PFSK-1 (cell line): ENCODE results near the gene OTUB2.

Experiments used
- FOXP2 ChIP-seq: optimal IDR thresholded peaks from 2 replicates; pipeline ENCODE3; 2011; ENCODE audit warnings: borderline replicate concordance, control low read depth, inconsistent platforms; ENCODE audit not compliant: insufficient read depth; ENCODE audit errors: extremely low read length, extremely low read depth
- POLR2AphosphoS5 ChIP-seq: IDR thresholded peaks from 2 replicates; pipeline ENCODE4 v1.6.1; 2012; ENCODE audit warnings: low read depth, mild to moderate bottlenecking, control low read depth, low read length, moderate library complexity
- SIN3A ChIP-seq: IDR thresholded peaks from 2 replicates; pipeline ENCODE4 v1.6.1; 2012; ENCODE audit warnings: mild to moderate bottlenecking, low read length, moderate library complexity, borderline replicate concordance; ENCODE audit not compliant: insufficient read depth
- TAF1 ChIP-seq: IDR thresholded peaks from 2 replicates; pipeline ENCODE4 v1.6.1; 2012; ENCODE audit warnings: low read length, control low read depth, borderline replicate concordance; ENCODE audit not compliant: insufficient read depth
- TF ChIP-seq, protein P1 (sequence below), 2 experiments: IDR thresholded peaks; 2 replicates each; pipeline versions ENCODE4 v1.6.1 to v1.8.0; 2011 to 2012; ENCODE audit warnings: low read depth in 2 of 2, low read length in 2 of 2, control low read depth in 1 of 2, inconsistent platforms in 1 of 2, mild to moderate bottlenecking in 1 of 2, moderate library complexity in 1 of 2; ENCODE audit not compliant: insufficient read depth in 1 of 2

OTUB2 gene

DNA sequence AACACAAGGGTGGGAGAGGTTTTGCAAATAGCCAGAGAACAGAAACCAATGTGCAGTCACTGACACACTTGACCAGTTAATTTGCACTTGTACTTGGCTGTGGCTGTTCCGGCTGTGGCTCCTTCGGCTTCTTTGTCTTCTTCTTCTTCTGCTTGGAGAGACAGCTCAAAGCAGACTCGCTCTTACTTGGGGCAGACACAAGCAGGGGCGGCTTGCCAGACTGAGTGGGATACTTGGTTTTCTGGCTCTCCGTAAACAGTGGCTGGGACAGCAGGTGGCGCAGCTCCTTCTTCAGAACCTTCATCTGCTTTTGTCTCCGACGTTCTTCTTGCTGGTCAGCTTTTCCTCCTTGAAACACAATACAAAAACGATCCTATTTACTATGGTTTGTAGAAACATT is 25.0 kb downstream of the OTUB2 start:
- TF ChIP-seq SIN3A (no peak), POLR2AphosphoS5 (no peak), TAF1 (no peak), FOXP2 (no peak)
- TF ChIP-seq, protein P1, sequence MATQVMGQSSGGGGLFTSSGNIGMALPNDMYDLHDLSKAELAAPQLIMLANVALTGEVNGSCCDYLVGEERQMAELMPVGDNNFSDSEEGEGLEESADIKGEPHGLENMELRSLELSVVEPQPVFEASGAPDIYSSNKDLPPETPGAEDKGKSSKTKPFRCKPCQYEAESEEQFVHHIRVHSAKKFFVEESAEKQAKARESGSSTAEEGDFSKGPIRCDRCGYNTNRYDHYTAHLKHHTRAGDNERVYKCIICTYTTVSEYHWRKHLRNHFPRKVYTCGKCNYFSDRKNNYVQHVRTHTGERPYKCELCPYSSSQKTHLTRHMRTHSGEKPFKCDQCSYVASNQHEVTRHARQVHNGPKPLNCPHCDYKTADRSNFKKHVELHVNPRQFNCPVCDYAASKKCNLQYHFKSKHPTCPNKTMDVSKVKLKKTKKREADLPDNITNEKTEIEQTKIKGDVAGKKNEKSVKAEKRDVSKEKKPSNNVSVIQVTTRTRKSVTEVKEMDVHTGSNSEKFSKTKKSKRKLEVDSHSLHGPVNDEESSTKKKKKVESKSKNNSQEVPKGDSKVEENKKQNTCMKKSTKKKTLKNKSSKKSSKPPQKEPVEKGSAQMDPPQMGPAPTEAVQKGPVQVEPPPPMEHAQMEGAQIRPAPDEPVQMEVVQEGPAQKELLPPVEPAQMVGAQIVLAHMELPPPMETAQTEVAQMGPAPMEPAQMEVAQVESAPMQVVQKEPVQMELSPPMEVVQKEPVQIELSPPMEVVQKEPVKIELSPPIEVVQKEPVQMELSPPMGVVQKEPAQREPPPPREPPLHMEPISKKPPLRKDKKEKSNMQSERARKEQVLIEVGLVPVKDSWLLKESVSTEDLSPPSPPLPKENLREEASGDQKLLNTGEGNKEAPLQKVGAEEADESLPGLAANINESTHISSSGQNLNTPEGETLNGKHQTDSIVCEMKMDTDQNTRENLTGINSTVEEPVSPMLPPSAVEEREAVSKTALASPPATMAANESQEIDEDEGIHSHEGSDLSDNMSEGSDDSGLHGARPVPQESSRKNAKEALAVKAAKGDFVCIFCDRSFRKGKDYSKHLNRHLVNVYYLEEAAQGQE (IDR thresholded peaks at IDR 0.05; ENCODE audit: insufficient read depth in 1 of 2, low read depth in 2 of 2, low read length in 2 of 2) = no peak

DNA sequence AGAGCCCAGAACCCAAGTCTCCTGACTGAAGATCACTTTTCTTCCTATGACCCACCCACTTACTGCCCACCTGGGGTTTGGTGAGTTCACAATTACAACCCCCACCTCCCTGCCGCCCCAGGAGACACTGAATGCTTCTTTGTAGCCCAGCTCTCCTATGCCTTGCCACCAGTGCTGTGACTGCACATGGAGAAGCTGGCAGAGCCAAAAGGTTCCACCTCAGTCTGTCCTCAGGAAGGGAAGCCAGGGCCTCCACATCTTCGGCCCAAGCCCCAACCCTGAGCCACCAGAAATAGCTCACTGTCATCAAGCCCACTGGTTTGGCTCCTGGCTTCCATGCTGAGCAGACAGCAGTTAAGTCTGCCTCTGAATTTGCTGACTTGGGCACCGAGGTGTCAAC is 25.6 kb downstream of the OTUB2 start:
- TF ChIP-seq SIN3A = no peak
- TF ChIP-seq FOXP2 = no peak
- TF ChIP-seq, protein P1 (IDR thresholded peaks at IDR 0.05; ENCODE audit: insufficient read depth in 1 of 2, low read depth in 2 of 2, low read length in 2 of 2) = no peak
- no peak for TF ChIP-seq POLR2AphosphoS5
- no peak for TF ChIP-seq TAF1

DNA sequence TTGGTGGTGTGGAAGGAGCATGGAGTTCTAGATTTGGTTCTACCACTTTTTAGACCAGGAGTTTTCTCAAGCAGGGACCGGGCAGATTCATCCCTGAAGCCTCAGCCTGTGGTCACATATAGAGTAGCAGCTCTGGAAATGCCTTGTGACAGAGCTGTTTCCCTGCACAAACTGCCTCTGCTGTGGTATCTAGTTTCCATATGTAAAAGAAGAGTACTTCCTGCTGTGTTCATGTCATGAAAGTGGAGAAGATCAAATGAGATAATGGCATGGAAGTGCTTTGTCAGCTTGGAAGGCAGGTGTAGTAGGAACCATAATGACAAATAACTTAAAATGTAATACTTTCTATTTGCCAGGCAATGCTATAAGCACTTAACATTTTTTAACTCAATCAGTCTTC is 26.1 kb downstream of the OTUB2 start:
- TF ChIP-seq, protein P1 (IDR thresholded peaks at IDR 0.05; ENCODE audit: insufficient read depth in 1 of 2, low read depth in 2 of 2, low read length in 2 of 2) = no peak
- TF ChIP-seq SIN3A (no peak), FOXP2 (no peak), TAF1 (no peak), POLR2AphosphoS5 (no peak)

DNA sequence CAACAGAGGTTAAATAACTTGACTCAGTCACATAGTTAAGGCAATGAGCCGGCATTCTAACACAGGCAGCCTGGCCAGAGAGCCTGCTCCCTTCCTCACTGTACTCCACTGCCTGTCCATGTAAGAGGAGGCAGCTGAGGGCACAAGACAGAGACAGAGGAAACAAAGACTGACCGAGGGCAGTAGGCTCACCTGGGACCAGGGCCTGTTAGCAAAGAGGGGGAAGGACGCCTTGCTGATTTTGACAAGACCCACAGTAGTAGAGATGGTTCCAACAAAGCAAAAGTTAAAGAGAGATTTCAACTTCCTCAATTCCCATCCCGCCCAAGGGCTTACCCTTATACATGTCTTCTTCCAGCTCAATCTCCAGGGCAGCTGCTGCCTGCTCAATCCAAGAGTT is 26.5 kb downstream of the OTUB2 start:
- TF ChIP-seq FOXP2 = no peak

DNA sequence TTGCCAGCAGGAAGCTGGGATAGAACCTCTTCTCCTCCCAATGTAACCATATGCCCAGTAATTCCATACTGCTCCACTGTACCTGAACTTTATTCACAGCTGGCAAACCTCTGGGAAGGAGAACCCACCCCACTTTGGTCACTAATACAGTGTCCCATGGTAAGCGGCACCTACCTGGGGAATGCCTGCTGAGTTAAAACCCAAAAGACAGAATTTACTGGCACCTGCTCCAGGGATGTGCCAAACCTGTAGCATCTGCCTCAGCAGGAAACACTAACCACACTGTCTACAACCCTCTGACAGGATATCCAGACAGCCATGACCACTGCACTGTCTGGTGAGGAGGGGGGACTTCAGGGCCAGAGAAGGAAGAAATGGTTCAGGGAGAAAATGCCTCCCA is 28.3 kb downstream of the OTUB2 start:
- TF ChIP-seq SIN3A (no peak), TAF1 (no peak), FOXP2 (no peak), POLR2AphosphoS5 (no peak)
- TF ChIP-seq, protein P1 (IDR thresholded peaks at IDR 0.05; ENCODE audit: insufficient read depth in 1 of 2, low read depth in 2 of 2, low read length in 2 of 2) = no peak

DNA sequence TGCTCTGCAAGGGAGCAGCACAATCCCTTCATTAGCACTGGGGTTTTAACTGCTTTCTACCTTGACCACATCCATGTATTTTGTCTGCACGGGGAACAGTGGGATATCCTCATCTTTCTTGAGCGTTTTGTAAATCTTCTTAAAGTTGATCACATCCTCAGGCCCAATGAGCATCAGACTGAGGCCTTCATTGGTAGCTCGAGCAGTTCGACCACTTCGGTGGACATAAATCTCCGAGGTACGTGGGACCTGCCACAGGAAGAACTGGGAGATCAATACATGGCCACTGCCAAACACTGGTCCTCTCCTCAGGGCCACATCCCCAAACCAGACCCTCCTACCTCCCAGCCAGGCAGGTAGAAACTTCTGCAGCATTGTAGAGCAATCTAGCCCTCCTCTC is 28.8 kb downstream of the OTUB2 start:
- TF ChIP-seq, protein P1 (IDR thresholded peaks at IDR 0.05; ENCODE audit: insufficient read depth in 1 of 2, low read depth in 2 of 2, low read length in 2 of 2) = no peak
- TF ChIP-seq FOXP2 (no peak), POLR2AphosphoS5 (no peak), TAF1 (no peak), SIN3A (no peak)
